ENCODE results near the gene ROCK2. TPM values are rescaled to one million over a fixed set of nuclear protein-coding genes. Genes with fewer than 3 reads are reported as not detected.

ROCK2 gene
- 19.2 TPM for total RNA-seq (2013)
- polyA plus RNA-seq (10 to 100 TPM in 1 of 3 donors, 1 to 10 TPM in 2; 2.8 to 10.2 (median 4.3) TPM), polyA minus RNA-seq (5.8 and 7.9 TPM in 2 replicates), total RNA-seq (44.7 to 110 (median 54.6) reads per million in 11 experiments)

- peak within 1 kb of the TSS; percentile 98 to 99 for H3K4me3 Mint-ChIP-seq
- under 1% methylated on average over 88 of the region's 90 CpGs for WGBS (ENCODE audit: insufficient coverage)
- intact Hi-C loops (cut with micrococcal nuclease), result loop anchor here (5.0 to 10.0 kb wide), 2 partner anchors 187 to 190 kb away; partner anchors contain the start of gene SLC66A3 (in 2 of the 2)
- no peaks in the 10 kb centered on the region for H3K9me3 Mint-ChIP-seq
- H3K4me2 ChIP-seq (replicated peaks; ENCODE audit: extremely low read depth, low read length, poor library complexity, severe bottlenecking), result peak within 1 kb of the TSS; percentile 81
- peak within 1 kb of the TSS; percentile 87 to 97 (median 89) for H3K4me3 ChIP-seq (replicated peaks in 1 of 3; ENCODE audit: low read depth in 2 of 3, low read length in 3 of 3)
- peaks cover 37% of the 10 kb centered on the region for H4K20me1 ChIP-seq (ENCODE audit: insufficient read depth, low read length)
- peak within 1 kb of the TSS; percentile 77 to 95 (median 88) for H3K27ac Mint-ChIP-seq
- TF ChIP-seq, protein P1, sequence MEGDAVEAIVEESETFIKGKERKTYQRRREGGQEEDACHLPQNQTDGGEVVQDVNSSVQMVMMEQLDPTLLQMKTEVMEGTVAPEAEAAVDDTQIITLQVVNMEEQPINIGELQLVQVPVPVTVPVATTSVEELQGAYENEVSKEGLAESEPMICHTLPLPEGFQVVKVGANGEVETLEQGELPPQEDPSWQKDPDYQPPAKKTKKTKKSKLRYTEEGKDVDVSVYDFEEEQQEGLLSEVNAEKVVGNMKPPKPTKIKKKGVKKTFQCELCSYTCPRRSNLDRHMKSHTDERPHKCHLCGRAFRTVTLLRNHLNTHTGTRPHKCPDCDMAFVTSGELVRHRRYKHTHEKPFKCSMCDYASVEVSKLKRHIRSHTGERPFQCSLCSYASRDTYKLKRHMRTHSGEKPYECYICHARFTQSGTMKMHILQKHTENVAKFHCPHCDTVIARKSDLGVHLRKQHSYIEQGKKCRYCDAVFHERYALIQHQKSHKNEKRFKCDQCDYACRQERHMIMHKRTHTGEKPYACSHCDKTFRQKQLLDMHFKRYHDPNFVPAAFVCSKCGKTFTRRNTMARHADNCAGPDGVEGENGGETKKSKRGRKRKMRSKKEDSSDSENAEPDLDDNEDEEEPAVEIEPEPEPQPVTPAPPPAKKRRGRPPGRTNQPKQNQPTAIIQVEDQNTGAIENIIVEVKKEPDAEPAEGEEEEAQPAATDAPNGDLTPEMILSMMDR (IDR thresholded peaks at IDR 0.05), result no peak
- H3K36me3 ChIP-seq (replicated peaks in 1 of 2; ENCODE audit: control insufficient read depth in 1 of 2, insufficient read depth in 2 of 2, low read length in 2 of 2), result no peaks in the 10 kb centered on the region
- H3K27ac ChIP-seq (ENCODE audit: low read depth in 1 of 2, low read length in 2 of 2), result peak within 1 kb of the TSS; percentile 59 to 80
- peak within 1 kb of the TSS; percentile 88 for H2AFZ ChIP-seq (ENCODE audit: insufficient read depth, low read depth, low read length, poor library complexity, severe bottlenecking)
- H3K4me1 ChIP-seq (ENCODE audit: control insufficient read depth in 1 of 2, insufficient read depth in 2 of 2, low read length in 2 of 2), result peaks cover 23% of the 10 kb centered on the region in 2 donors
- peaks cover 0 to 2% (median 0%) of the 10 kb centered on the region in 3 donors for H3K27me3 Mint-ChIP-seq (ENCODE audit: low read depth in 3 of 3)
- peaks cover 49% of the 10 kb centered on the region for H3K79me2 ChIP-seq (ENCODE audit: insufficient read depth, low read length)
- H3K27me3 ChIP-seq (ENCODE audit: control insufficient read depth in 2 of 2, insufficient read depth in 2 of 2, low read length in 2 of 2), result no peaks in the 10 kb centered on the region
- H3K36me3 Mint-ChIP-seq, result no peaks in the 10 kb centered on the region
- no peaks in the 10 kb centered on the region for H3K9me3 ChIP-seq (replicated peaks in 1 of 2; ENCODE audit: control insufficient read depth in 1 of 2, insufficient read depth in 1 of 2, low read length in 2 of 2)
- peak; percentile 48 to 60 (median 58) for DNase-seq
- peak within 1 kb of the TSS; percentile 89 for H3K9ac ChIP-seq (ENCODE audit: insufficient read depth, low read length, poor library complexity, severe bottlenecking)
- peaks cover 32% of the 10 kb centered on the region for H3K4me1 Mint-ChIP-seq
Observed at GRCh38 chr2:11344342-11344955, at the start of gene ROCK2. TSS of gene ROCK2 (minus strand) at chr2:11344636. CDS start at chr2:11344136, 500 bp downstream.

DNA sequence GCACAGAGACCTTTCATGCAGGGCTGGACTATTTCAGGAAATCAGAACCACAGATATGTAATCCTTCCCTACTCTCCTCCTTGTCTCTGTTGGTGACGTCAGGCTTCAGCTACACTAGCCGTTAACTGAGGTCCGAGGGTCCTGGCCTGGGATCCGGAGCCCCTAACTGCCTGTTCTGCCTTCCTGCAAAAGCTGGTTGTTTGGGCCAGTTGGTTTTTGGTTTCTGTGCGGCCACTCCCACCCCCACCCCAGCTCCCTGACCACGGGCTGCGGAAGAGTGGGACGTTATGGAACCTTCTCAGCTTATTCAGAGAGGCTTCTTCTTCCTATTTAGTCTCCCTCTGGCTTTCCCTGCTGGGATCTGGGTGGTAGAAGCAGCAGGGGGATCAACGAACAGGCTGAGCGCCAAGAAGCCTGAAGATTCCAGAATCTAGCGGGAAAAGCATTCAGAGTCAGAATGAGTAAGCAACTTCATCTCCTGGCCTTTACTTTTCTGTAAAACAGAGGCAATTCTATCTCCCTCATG lies 49.3 kb upstream of the ROCK2 start:
- H3K4me2 ChIP-seq (replicated peaks; ENCODE audit: extremely low read depth, low read length, poor library complexity, severe bottlenecking), result no peak overlapping the region
- WGBS (ENCODE audit: insufficient coverage), result 94% methylated on average over 4 of the region's 11 CpGs
- no peaks in the 10 kb centered on the region for H3K9me3 ChIP-seq (replicated peaks in 1 of 2; ENCODE audit: control insufficient read depth in 1 of 2, insufficient read depth in 1 of 2, low read length in 2 of 2)
- no peak overlapping the region for H3K27ac ChIP-seq (ENCODE audit: low read depth in 1 of 2, low read length in 2 of 2)
- no peaks in the 10 kb centered on the region for H3K79me2 ChIP-seq (ENCODE audit: insufficient read depth, low read length)
- TF ChIP-seq, protein P1 (IDR thresholded peaks at IDR 0.05), result no peak
- no peaks in the 10 kb centered on the region for H3K4me1 ChIP-seq (ENCODE audit: control insufficient read depth in 1 of 2, insufficient read depth in 2 of 2, low read length in 2 of 2)
- intact Hi-C loops (cut with micrococcal nuclease), result no loop called here
- Mint-ChIP-seq H3K27me3 (ENCODE audit: low read depth in 3 of 3) (peaks cover 0 to 4% (median 0%) of the 10 kb centered on the region in 3 donors), H3K36me3 (no peaks in the 10 kb centered on the region), H3K9me3 (no peaks in the 10 kb centered on the region), H3K4me1 (no peaks in the 10 kb centered on the region), H3K4me3 (no peak overlapping the region), H3K27ac (peak overlapping the region in 1 of 7 donors; percentile 40)
- H4K20me1 ChIP-seq (ENCODE audit: insufficient read depth, low read length), result no peaks in the 10 kb centered on the region
- DNase-seq, result no peak
- no peak overlapping the region for H2AFZ ChIP-seq (ENCODE audit: insufficient read depth, low read depth, low read length, poor library complexity, severe bottlenecking)
- H3K36me3 ChIP-seq (replicated peaks in 1 of 2; ENCODE audit: control insufficient read depth in 1 of 2, insufficient read depth in 2 of 2, low read length in 2 of 2), result no peaks in the 10 kb centered on the region
- H3K4me3 ChIP-seq (replicated peaks in 1 of 3; ENCODE audit: low read depth in 2 of 3, low read length in 3 of 3), result no peak overlapping the region
- H3K27me3 ChIP-seq (ENCODE audit: control insufficient read depth in 2 of 2, insufficient read depth in 2 of 2, low read length in 2 of 2), result no peaks in the 10 kb centered on the region
- H3K9ac ChIP-seq (ENCODE audit: insufficient read depth, low read length, poor library complexity, severe bottlenecking), result no peak overlapping the region
